Activated effector memory CD4-positive, alpha-beta T cell treated with Interleukin-2 at 50 U/mL for 16 hours (primary cell): ENCODE results near the gene NME3.

Experiments used
- DNase-seq: peaks from one replicate; pipeline ENCODE4 v3.0.0-alpha.2; 2020

NME3 gene

GRCh38 chr16:1792836-1793577, 21.7 kb upstream of the NME3 start:
- no peak for DNase-seq

GRCh38 chr16:1791943-1792812, 20.8 kb upstream of the NME3 start:
- DNase-seq: no peak

- no peak for DNase-seq
Observed at GRCh38 chr16:1791256-1791942, 20.1 kb upstream of the NME3 start.

GRCh38 chr16:1790611-1791255, 19.4 kb upstream of the NME3 start:
- no peak for DNase-seq

GRCh38 chr16:1790261-1790610, 18.9 kb upstream of the NME3 start:
- DNase-seq: no peak

GRCh38 chr16:1789643-1790045, 18.3 kb upstream of the NME3 start:
- no peak for DNase-seq

GRCh38 chr16:1788708-1789100, 17.4 kb upstream of the NME3 start:
- no peak for DNase-seq

GRCh38 chr16:1788095-1788707, 16.9 kb upstream of the NME3 start:
- no peak for DNase-seq

GRCh38 chr16:1787322-1788094, 16.2 kb upstream of the NME3 start:
- DNase-seq: no peak

- no peak for DNase-seq
Observed at GRCh38 chr16:1787056-1787321, 15.6 kb upstream of the NME3 start.

GRCh38 chr16:1786242-1787055, 15.1 kb upstream of the NME3 start:
- no peak for DNase-seq

- DNase-seq: no peak
Observed at GRCh38 chr16:1785846-1786170, 14.5 kb upstream of the NME3 start.

GRCh38 chr16:1784977-1785845, 13.9 kb upstream of the NME3 start:
- DNase-seq: no peak

GRCh38 chr16:1782408-1783264, 11.3 kb upstream of the NME3 start, which contains the start of the genes NUBP2 and SPSB3:
NUBP2 (plus strand) TSS chr16:1782960; CDS start chr16:1783021, 61 bp downstream.
SPSB3 (minus strand) TSS chr16:1782571; CDS start chr16:1781483, 1,088 bp downstream.
- DNase-seq: peak; percentile 97

- DNase-seq: peak; percentile 16
Observed at GRCh38 chr16:1781758-1782407, 10.5 kb upstream of the NME3 start.

GRCh38 chr16:1781254-1781653, 9.9 kb upstream of the NME3 start:
- no peak for DNase-seq

- DNase-seq: no peak
Observed at GRCh38 chr16:1780677-1781072, 9.3 kb upstream of the NME3 start.
